Caco-2 (cell line): ENCODE measurements around the gene CRY2. TPM values are rescaled to one million over a fixed set of nuclear protein-coding genes. Genes with fewer than 3 reads are reported as not detected.
"Not testable (repeated sequence)": the region's sequence is repeated elsewhere in the genome, so short reads cannot be mapped to it uniquely, and the experiment has no call there.

Source experiments
- BruUV-seq: library from RNA; stranded (reverse); fragments of 400-500 nt; replicated peaks from 2 replicates; lab custom pipeline; 2021; lab: Mats Ljungman, UMichigan
- CTCF ChIA-PET: fragments of 300-600 bp; sonication (Branson Sonifier 250); formaldehyde crosslinking; loops from one replicate; lab custom pipeline; 2022; ENCODE audit warnings: antibody characterized with exemption; lab: Charles Lee
- POLR2A ChIA-PET: fragments of 300-600 bp; sonication (Branson Sonifier 250); formaldehyde crosslinking; loops from one replicate; lab custom pipeline; 2022; ENCODE audit warnings: antibody characterized with exemption; lab: Charles Lee
- DNase-seq, 2 experiments: peaks; one replicate each; pipeline versions ENCODE4 v3.0.0 to v3.0.0-alpha.2; 2020 to 2022
- H3K27me3 ChIP-seq: replicated peaks from 2 replicates; pipeline ENCODE4 v1.6.0; 2011; ENCODE audit warnings: low read length; ENCODE audit not compliant: control insufficient read depth, insufficient read depth
- H3K36me3 ChIP-seq: 2 replicates; pipeline ENCODE4 v1.5.1; 2011; ENCODE audit warnings: low read length; ENCODE audit not compliant: control insufficient read depth, insufficient read depth
- H3K4me1 ChIP-seq: fragments of 250-450 bp; sonication (Bioruptor Pico); 2 replicates; pipeline ENCODE4 v1.5.1; 2020; ENCODE audit warnings: mild to moderate bottlenecking
- H3K4me3 ChIP-seq: 2 replicates; pipeline ENCODE4 v1.5.1; 2011; ENCODE audit warnings: low read depth, mild to moderate bottlenecking, control low read depth, low read length
- H3K9me3 ChIP-seq: fragments of 250-450 bp; sonication (Bioruptor Pico); 2 replicates; pipeline ENCODE4 v1.5.1; 2020; ENCODE audit warnings: mild to moderate bottlenecking, moderate library complexity
- H3K27ac Mint-ChIP-seq: one replicate; pipeline ENCODE4 v1.8.0; 2022; ENCODE audit warnings: mixed read lengths; ENCODE audit not compliant: unreplicated experiment
- H3K27me3 Mint-ChIP-seq: one replicate; pipeline ENCODE4 v1.8.0; 2022; ENCODE audit warnings: mixed read lengths; ENCODE audit not compliant: insufficient read depth, unreplicated experiment
- H3K36me3 Mint-ChIP-seq: one replicate; pipeline ENCODE4 v1.8.0; 2022; ENCODE audit warnings: mild to moderate bottlenecking, mixed read lengths; ENCODE audit not compliant: insufficient read depth, unreplicated experiment
- H3K4me1 Mint-ChIP-seq: one replicate; pipeline ENCODE4 v1.8.0; 2022; ENCODE audit warnings: low read depth, mixed read lengths; ENCODE audit not compliant: unreplicated experiment
- H3K4me3 Mint-ChIP-seq: one replicate; pipeline ENCODE4 v1.8.0; 2022; ENCODE audit warnings: mild to moderate bottlenecking, moderate library complexity, mixed read lengths; ENCODE audit not compliant: unreplicated experiment
- H3K9me3 Mint-ChIP-seq: one replicate; pipeline ENCODE4 v1.8.0; 2022; ENCODE audit warnings: mixed read lengths; ENCODE audit not compliant: unreplicated experiment
- intact Hi-C: fragments of 100-400 bp; cut with micrococcal nuclease; formaldehyde crosslinking; loops from one replicate; pipeline ENCODE4 v1.10.0; 2022; ENCODE audit not compliant: unreplicated experiment
- total RNA-seq: library from RNA; stranded (reverse); gene quantifications from 2 replicates; pipeline ENCODE4 v1.2.3, GENCODE V29; 2022
- TF ChIP-seq, protein P1 (sequence below), 2 experiments: fragments of 200-600 bp in 1 of 2; IDR thresholded peaks; 1 replicate in 1 of 2; 2 replicates in 1 of 2; pipeline versions ENCODE4 v1.5.1 to v1.8.0; 2011 to 2022; ENCODE audit warnings: antibody characterized with exemption in 1 of 2, control low read depth in 1 of 2, inconsistent platforms in 1 of 2, low read depth in 1 of 2, low read length in 1 of 2, mild to moderate bottlenecking in 1 of 2, moderate library complexity in 1 of 2; ENCODE audit not compliant: insufficient read depth in 1 of 2, severe bottlenecking in 1 of 2, unreplicated experiment in 1 of 2

Gene CRY2
- total RNA-seq, 1 experiment from 2014 or later = 28.5 TPM

- H3K27ac Mint-ChIP-seq = no peak overlapping the region
- DNase-seq = no peak
- H3K27me3 ChIP-seq = no peaks in the 10 kb centered on the region
- no peaks in the 10 kb centered on the region for H3K9me3 Mint-ChIP-seq
- no peaks in the 10 kb centered on the region for H3K36me3 Mint-ChIP-seq
- BruUV-seq = no TSS peak
- intact Hi-C loops = no loop called here
- TF ChIP-seq, protein P1, sequence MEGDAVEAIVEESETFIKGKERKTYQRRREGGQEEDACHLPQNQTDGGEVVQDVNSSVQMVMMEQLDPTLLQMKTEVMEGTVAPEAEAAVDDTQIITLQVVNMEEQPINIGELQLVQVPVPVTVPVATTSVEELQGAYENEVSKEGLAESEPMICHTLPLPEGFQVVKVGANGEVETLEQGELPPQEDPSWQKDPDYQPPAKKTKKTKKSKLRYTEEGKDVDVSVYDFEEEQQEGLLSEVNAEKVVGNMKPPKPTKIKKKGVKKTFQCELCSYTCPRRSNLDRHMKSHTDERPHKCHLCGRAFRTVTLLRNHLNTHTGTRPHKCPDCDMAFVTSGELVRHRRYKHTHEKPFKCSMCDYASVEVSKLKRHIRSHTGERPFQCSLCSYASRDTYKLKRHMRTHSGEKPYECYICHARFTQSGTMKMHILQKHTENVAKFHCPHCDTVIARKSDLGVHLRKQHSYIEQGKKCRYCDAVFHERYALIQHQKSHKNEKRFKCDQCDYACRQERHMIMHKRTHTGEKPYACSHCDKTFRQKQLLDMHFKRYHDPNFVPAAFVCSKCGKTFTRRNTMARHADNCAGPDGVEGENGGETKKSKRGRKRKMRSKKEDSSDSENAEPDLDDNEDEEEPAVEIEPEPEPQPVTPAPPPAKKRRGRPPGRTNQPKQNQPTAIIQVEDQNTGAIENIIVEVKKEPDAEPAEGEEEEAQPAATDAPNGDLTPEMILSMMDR (IDR thresholded peaks at IDR 0.05; ENCODE audit: insufficient read depth in 1 of 2, low read depth in 1 of 2, low read length in 1 of 2, severe bottlenecking in 1 of 2, unreplicated experiment in 1 of 2) = no peak
- no peaks in the 10 kb centered on the region for H3K36me3 ChIP-seq
- CTCF ChIA-PET = no interaction called here
- peaks cover 7% of the 10 kb centered on the region; the same call in 1 of the 2 replicates for H3K4me1 ChIP-seq
- no peak overlapping the region for H3K4me3 Mint-ChIP-seq
- H3K9me3 ChIP-seq = no peaks in the 10 kb centered on the region
- H3K4me1 Mint-ChIP-seq = peaks cover 13% of the 10 kb centered on the region
- no peak overlapping the region for H3K4me3 ChIP-seq
- no peaks in the 10 kb centered on the region for H3K27me3 Mint-ChIP-seq
- POLR2A ChIA-PET = no interaction called here
Measured at GRCh38 chr11:45839204-45839603, 8.1 kb upstream of the CRY2 start.

- H3K4me3 ChIP-seq, H3K27ac Mint-ChIP-seq, H3K36me3 Mint-ChIP-seq, H3K4me3 Mint-ChIP-seq, H3K36me3 ChIP-seq, POLR2A ChIA-PET, H3K4me1 ChIP-seq, H3K27me3 Mint-ChIP-seq, CTCF ChIA-PET, DNase-seq, H3K9me3 ChIP-seq, H3K9me3 Mint-ChIP-seq, H3K27me3 ChIP-seq, BruUV-seq: not testable (repeated sequence)
- H3K4me1 Mint-ChIP-seq = peaks cover 13% of the 10 kb centered on the region
- intact Hi-C loops = loop anchor here (5.0 kb wide), 1 partner anchor 68 kb away; no protein-coding TSS in a partner anchor
Measured at GRCh38 chr11:45840251-45840650, 7.0 kb upstream of the CRY2 start.

DNA sequence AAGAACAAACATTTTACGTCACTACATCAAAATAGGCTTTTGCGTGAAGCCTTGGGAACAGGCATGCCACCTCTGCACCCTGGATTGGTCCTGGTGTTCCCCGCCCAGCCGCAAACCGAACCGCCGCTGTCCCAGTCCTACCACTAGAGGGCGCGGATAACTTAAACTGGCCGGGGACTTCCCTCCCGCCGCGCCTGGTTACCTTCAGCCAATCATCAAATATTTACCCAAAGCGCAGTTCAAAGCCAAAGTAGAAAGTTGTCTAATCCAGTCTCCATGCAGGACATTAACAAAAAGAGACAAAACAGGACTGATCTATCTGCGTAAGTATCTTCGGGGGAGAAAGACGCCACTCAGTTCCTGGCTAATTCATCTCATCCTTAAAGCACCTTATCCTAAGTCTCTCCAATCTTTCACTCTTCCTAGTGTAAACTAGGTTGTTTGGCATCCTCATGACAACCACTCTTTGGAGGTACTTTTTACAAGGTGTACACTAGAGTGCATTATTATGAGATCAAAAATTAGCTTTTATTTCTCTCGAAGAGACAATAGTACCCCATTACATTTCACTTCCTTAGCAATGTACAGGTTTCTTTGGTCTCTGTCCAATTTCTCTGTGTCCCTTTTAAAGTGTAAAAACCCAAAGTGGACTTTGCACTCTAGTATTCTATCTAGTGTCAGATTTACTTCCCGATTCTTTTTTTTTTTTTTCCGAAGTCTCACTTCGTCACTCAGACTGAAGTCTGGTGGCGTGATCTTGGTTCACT lies 3.9 kb upstream of the CRY2 start:
- no TSS peak for BruUV-seq
- Mint-ChIP-seq H3K27ac (peak overlapping the region; percentile 100), H3K27me3 (no peaks in the 10 kb centered on the region), H3K9me3 (no peaks in the 10 kb centered on the region), H3K36me3 (peaks cover 20% of the 10 kb centered on the region), H3K4me1 (peaks cover 16% of the 10 kb centered on the region), H3K4me3 (peak overlapping the region; percentile 80)
- Histone ChIP-seq H3K4me1 (peaks cover 8% of the 10 kb centered on the region), H3K27me3 (no peaks in the 10 kb centered on the region), H3K9me3 (no peaks in the 10 kb centered on the region), H3K36me3 (no peaks in the 10 kb centered on the region), H3K4me3 (peak overlapping the region; percentile 22)
- CTCF ChIA-PET = interaction anchor here (0.7 kb wide), 1 partner anchor 72 kb away, joined by 3 read pairs; no protein-coding TSS in a partner anchor
- intact Hi-C loops = loop anchor here (1.0 to 5.0 kb wide), 2 partner anchors 20 to 71 kb away; no protein-coding TSS in a partner anchor
- peak; percentile 91 to 94 for DNase-seq
- POLR2A ChIA-PET = interaction anchor here (0.6 kb wide), 1 partner anchor 19 kb away, joined by 3 read pairs; no protein-coding TSS in a partner anchor
- TF ChIP-seq, protein P1 (IDR thresholded peaks at IDR 0.05; ENCODE audit: insufficient read depth in 1 of 2, low read depth in 1 of 2, low read length in 1 of 2, severe bottlenecking in 1 of 2, unreplicated experiment in 1 of 2) = peak; percentile 91 to 93
